ENCODE data around the gene TBC1D22A.

GRCh38 chr22:47131632-47132427 lies 369.4 kb downstream of the TBC1D22A start:
- no peak for TF ChIP-seq CTCF (IDR thresholded peaks at IDR 0.05)
- no peak for TF ChIP-seq POLR2A (IDR thresholded peaks at IDR 0.05)
